Trophoblast cell (in vitro differentiated cells and primary cell): ENCODE data around the gene PTCD3.

ENCODE experiments used
- DNase-seq, 2 donors: peaks; one replicate each; pipeline ENCODE4 v3.0.0-alpha.2; 2016
- H2AFZ ChIP-seq: 2 replicates; pipeline ENCODE4 v1.6.1; 2013; ENCODE audit warnings: low read length, moderate library complexity, mild to moderate bottlenecking; ENCODE audit not compliant: insufficient read depth, poor library complexity
- H2AK5ac ChIP-seq: 2 replicates; pipeline ENCODE4 v1.6.1; 2013; ENCODE audit warnings: mild to moderate bottlenecking, low read length
- H2BK120ac ChIP-seq: 2 replicates; pipeline ENCODE4 v1.6.1; 2013; ENCODE audit warnings: low read length, mild to moderate bottlenecking, moderate library complexity; ENCODE audit not compliant: insufficient read depth, poor library complexity
- H2BK12ac ChIP-seq: 2 replicates; pipeline ENCODE4 v1.6.1; 2013; ENCODE audit warnings: mild to moderate bottlenecking, low read length, moderate library complexity
- H2BK5ac ChIP-seq: 2 replicates; pipeline ENCODE4 v1.6.1; 2013; ENCODE audit warnings: low read length, low read depth, moderate library complexity, mild to moderate bottlenecking; ENCODE audit not compliant: poor library complexity
- H3K14ac ChIP-seq: 2 replicates; pipeline ENCODE4 v1.6.1; 2013; ENCODE audit warnings: mild to moderate bottlenecking, low read length
- H3K18ac ChIP-seq: 2 replicates; pipeline ENCODE4 v1.6.1; 2013; ENCODE audit warnings: mild to moderate bottlenecking, low read length
- H3K23ac ChIP-seq: 2 replicates; pipeline ENCODE4 v1.6.1; 2013; ENCODE audit warnings: low read length
- H3K27ac ChIP-seq: 2 replicates; pipeline ENCODE4 v1.5.1; 2013; ENCODE audit warnings: low read depth, mild to moderate bottlenecking, inconsistent platforms, low read length, moderate library complexity
- H3K27me3 ChIP-seq: 2 replicates; pipeline ENCODE4 v1.6.1; 2013; ENCODE audit warnings: inconsistent platforms, mild to moderate bottlenecking, low read length, moderate library complexity; ENCODE audit not compliant: insufficient read depth
- H3K36me3 ChIP-seq, 2 experiments: 1 replicate in 1 of 2; 2 replicates in 1 of 2; pipeline ENCODE4 v1.6.1; 2013; ENCODE audit warnings: low read length in 2 of 2, mild to moderate bottlenecking in 2 of 2, moderate library complexity in 1 of 2; ENCODE audit not compliant: insufficient read depth in 2 of 2, control insufficient read depth in 1 of 2
- H3K4ac ChIP-seq: 2 replicates; pipeline ENCODE4 v1.6.1; 2013; ENCODE audit warnings: low read depth, mild to moderate bottlenecking, low read length, moderate library complexity
- H3K4me1 ChIP-seq, 2 experiments: 1 replicate in 1 of 2; 2 replicates in 1 of 2; pipeline ENCODE4 v1.6.1; 2013; ENCODE audit warnings: low read length in 2 of 2, mild to moderate bottlenecking in 2 of 2, moderate library complexity in 1 of 2; ENCODE audit not compliant: insufficient read depth in 2 of 2, control insufficient read depth in 1 of 2
- H3K4me2 ChIP-seq: 2 replicates; pipeline ENCODE4 v1.6.1; 2013; ENCODE audit warnings: inconsistent platforms, mild to moderate bottlenecking, low read length, moderate library complexity
- H3K4me3 ChIP-seq: 2 replicates; pipeline ENCODE4 v1.5.1; 2013; ENCODE audit warnings: mild to moderate bottlenecking, low read depth, low read length, inconsistent platforms
- H3K79me1 ChIP-seq: one replicate; pipeline ENCODE4 v1.6.1; 2013; ENCODE audit warnings: low read length
- H3K79me2 ChIP-seq: 2 replicates; pipeline ENCODE4 v1.6.1; 2013; ENCODE audit warnings: low read length, mild to moderate bottlenecking; ENCODE audit not compliant: control insufficient read depth, insufficient read depth, poor library complexity
- H3K9ac ChIP-seq: 2 replicates; pipeline ENCODE4 v1.6.1; 2013; ENCODE audit warnings: mild to moderate bottlenecking, low read length
- H3K9me3 ChIP-seq: 2 replicates; pipeline ENCODE4 v1.6.1; 2013; ENCODE audit warnings: low read depth, mild to moderate bottlenecking, control low read depth, inconsistent platforms, low read length; ENCODE audit not compliant: insufficient read depth
- H4K12ac ChIP-seq: 2 replicates; pipeline ENCODE4 v1.6.1; 2013; ENCODE audit warnings: low read depth, mild to moderate bottlenecking, low read length, moderate library complexity
- H4K8ac ChIP-seq: 2 replicates; pipeline ENCODE4 v1.6.1; 2013; ENCODE audit warnings: low read depth, mild to moderate bottlenecking, low read length, moderate library complexity
- H4K91ac ChIP-seq: one replicate; pipeline ENCODE4 v1.6.1; 2013; ENCODE audit warnings: low read depth, mild to moderate bottlenecking, low read length, moderate library complexity
- WGBS: extraction: QIAGEN DNeasy Blood & Tissue Kit; methylation state at CpG from one replicate; pipeline ENCODE4 v1.1.7; 2013; ENCODE audit warnings: missing lambda C conversion rate; ENCODE audit not compliant: insufficient read length, insufficient coverage; ENCODE audit errors: extremely low coverage; 5-methylcytosine and 5-hydroxymethylcytosine counted together

The PTCD3 gene

GRCh38 chr2:86097913-86098312, 8.1 kb upstream of the PTCD3 start:
- H3K4me1 ChIP-seq = no peaks in the 10 kb centered on the region
- H3K27me3 ChIP-seq = no peaks in the 10 kb centered on the region
- H3K4me3 ChIP-seq = no peak overlapping the region
- H3K23ac ChIP-seq = no peak overlapping the region
- H2BK5ac ChIP-seq = no peak overlapping the region
- WGBS = no CpG with 5 or more reads among the region's 1 CpG
- no peaks in the 10 kb centered on the region for H3K79me2 ChIP-seq
- peaks cover 19 to 27% of the 10 kb centered on the region in 2 experiments for H3K36me3 ChIP-seq
- no peak overlapping the region for H2BK12ac ChIP-seq
- H4K8ac ChIP-seq = no peak overlapping the region
- no peak overlapping the region for H3K4me2 ChIP-seq
- no peak overlapping the region for H3K27ac ChIP-seq
- H3K14ac ChIP-seq = no peak overlapping the region
- H3K18ac ChIP-seq = no peak overlapping the region
- DNase-seq = no peak
- no peak overlapping the region for H3K4ac ChIP-seq
- no peak overlapping the region for H4K91ac ChIP-seq
- H2AFZ ChIP-seq = no peak overlapping the region
- H2BK120ac ChIP-seq = no peak overlapping the region
- H3K9ac ChIP-seq = no peak overlapping the region
- H2AK5ac ChIP-seq = no peak overlapping the region
- no peaks in the 10 kb centered on the region for H3K79me1 ChIP-seq
- H3K9me3 ChIP-seq = no peaks in the 10 kb centered on the region
- H4K12ac ChIP-seq = no peak overlapping the region

GRCh38 chr2:86102157-86102556, 3.9 kb upstream of the PTCD3 start:
- no peak overlapping the region for H2BK120ac ChIP-seq
- H2AK5ac ChIP-seq = no peak overlapping the region
- H3K4me3 ChIP-seq = no peak overlapping the region
- no peak overlapping the region for H4K8ac ChIP-seq
- H3K9me3 ChIP-seq = no peaks in the 10 kb centered on the region
- no peak overlapping the region for H2BK12ac ChIP-seq
- H3K36me3 ChIP-seq = peaks cover 11 to 20% of the 10 kb centered on the region in 2 experiments
- H3K14ac ChIP-seq = no peak overlapping the region
- no peak overlapping the region for H3K4ac ChIP-seq
- no peak overlapping the region for H2BK5ac ChIP-seq
- no peak overlapping the region for H3K18ac ChIP-seq
- no peak overlapping the region for H4K91ac ChIP-seq
- peaks cover 6% of the 10 kb centered on the region for H3K79me2 ChIP-seq
- H4K12ac ChIP-seq = no peak overlapping the region
- H3K79me1 ChIP-seq = peaks cover 5% of the 10 kb centered on the region
- H2AFZ ChIP-seq = no peak overlapping the region
- no peak overlapping the region for H3K23ac ChIP-seq
- H3K4me2 ChIP-seq = no peak overlapping the region
- no peak overlapping the region for H3K27ac ChIP-seq
- no peak overlapping the region for H3K9ac ChIP-seq
- no peaks in the 10 kb centered on the region for H3K4me1 ChIP-seq
- H3K27me3 ChIP-seq = no peaks in the 10 kb centered on the region
- no peak for DNase-seq

- H3K36me3 ChIP-seq = peaks cover 0 to 7% of the 10 kb centered on the region in 2 experiments
These were observed 625 bp upstream of the PTCD3 start, which contains the start of gene POLR1A for GRCh38 chr2:86105252-86105968. TSS of gene POLR1A (minus strand) at chr2:86105886. CDS start at chr2:86105776, 110 bp downstream.

GRCh38 chr2:86107031-86107430, 996 bp downstream of the PTCD3 start:
- peaks cover 6% of the 10 kb centered on the region for H3K79me2 ChIP-seq
- H4K91ac ChIP-seq = no peak overlapping the region
- no peak overlapping the region for H4K12ac ChIP-seq
- H3K79me1 ChIP-seq = peaks cover 5% of the 10 kb centered on the region
- no peak overlapping the region for H3K9ac ChIP-seq
- H3K27ac ChIP-seq = no peak overlapping the region
- WGBS = no CpG with 5 or more reads among the region's 5 CpGs
- H3K9me3 ChIP-seq = no peaks in the 10 kb centered on the region
- no peak for DNase-seq
- H2AK5ac ChIP-seq = no peak overlapping the region
- peaks cover 7 to 15% of the 10 kb centered on the region in 2 experiments for H3K36me3 ChIP-seq
- H2BK120ac ChIP-seq = no peak overlapping the region
- H2BK12ac ChIP-seq = no peak overlapping the region
- no peak overlapping the region for H4K8ac ChIP-seq
- no peak overlapping the region for H3K18ac ChIP-seq
- peak overlapping the region; percentile 85 for H3K4me2 ChIP-seq
- no peak overlapping the region for H2BK5ac ChIP-seq
- H3K23ac ChIP-seq = no peak overlapping the region
- H3K14ac ChIP-seq = no peak overlapping the region
- peak overlapping the region; percentile 72 for H3K4ac ChIP-seq
- H2AFZ ChIP-seq = no peak overlapping the region
- H3K4me1 ChIP-seq = no peaks in the 10 kb centered on the region
- H3K27me3 ChIP-seq = no peaks in the 10 kb centered on the region
- H3K4me3 ChIP-seq = no peak overlapping the region

More at GRCh38 chr2:86105252-86105968, 625 bp upstream of the PTCD3 start, which contains the start of gene POLR1A:
- H3K79me2 ChIP-seq = peaks cover 6% of the 10 kb centered on the region
- H3K27ac ChIP-seq = peak within 1 kb of the TSS; percentile 30
- H3K79me1 ChIP-seq = peaks cover 5% of the 10 kb centered on the region
- H3K9ac ChIP-seq = peak within 1 kb of the TSS; percentile 91
- H4K8ac ChIP-seq = peak within 1 kb of the TSS; percentile 98
- H4K91ac ChIP-seq = peak within 1 kb of the TSS; percentile 83
- H3K4me2 ChIP-seq = peak within 1 kb of the TSS; percentile 85
- H2BK12ac ChIP-seq = no peak within 1 kb of the TSS
- peak within 1 kb of the TSS; percentile 80 for H4K12ac ChIP-seq
- H3K14ac ChIP-seq = peak within 1 kb of the TSS; percentile 88
- no CpG with 5 or more reads among the region's 38 CpGs for WGBS
- peak within 1 kb of the TSS; percentile 93 for H2AFZ ChIP-seq
- H3K4me1 ChIP-seq = no peaks in the 10 kb centered on the region
- H2BK5ac ChIP-seq = peak within 1 kb of the TSS; percentile 36
- H2AK5ac ChIP-seq = peak within 1 kb of the TSS; percentile 52
- no peaks in the 10 kb centered on the region for H3K9me3 ChIP-seq
- no peak within 1 kb of the TSS for H3K23ac ChIP-seq
- no peaks in the 10 kb centered on the region for H3K27me3 ChIP-seq
- peak; percentile 83 to 91 for DNase-seq
- H3K4ac ChIP-seq = peak within 1 kb of the TSS; percentile 99
- peak within 1 kb of the TSS; percentile 97 for H3K18ac ChIP-seq
- H3K4me3 ChIP-seq = peak within 1 kb of the TSS; percentile 98
- H2BK120ac ChIP-seq = peak within 1 kb of the TSS; percentile 86
